HEK293 (cell line): ENCODE measurements around the gene TXNDC11.

Experiments
- CTCF ChIP-seq: fragments of 450-650 bp; formaldehyde crosslinking; IDR thresholded peaks from 2 replicates; pipeline ENCODE4 v1.5.1; 2016; ENCODE audit warnings: missing biosample characterization, missing genetic modification characterization
- REPIN1 ChIP-seq: fragments of 450-650 bp; formaldehyde crosslinking; IDR thresholded peaks from 2 replicates; pipeline ENCODE4 v1.5.1; 2017; ENCODE audit warnings: missing biosample characterization, missing genetic modification characterization, low read depth
- SCRT1 ChIP-seq: fragments of 450-650 bp; formaldehyde crosslinking; IDR thresholded peaks from 2 replicates; pipeline ENCODE4 v1.5.1; 2016; ENCODE audit warnings: missing biosample characterization, missing genetic modification characterization, borderline replicate concordance
- YY1 ChIP-seq: fragments of 450-650 bp; formaldehyde crosslinking; IDR thresholded peaks from 2 replicates; pipeline ENCODE4 v1.5.1; 2018; ENCODE audit warnings: missing biosample characterization, missing genetic modification characterization
- YY2 ChIP-seq: fragments of 450-650 bp; formaldehyde crosslinking; IDR thresholded peaks from 2 replicates; pipeline ENCODE4 v1.5.1; 2016; ENCODE audit warnings: missing biosample characterization, missing genetic modification characterization
- ZBTB1 ChIP-seq: fragments of 450-650 bp; formaldehyde crosslinking; IDR thresholded peaks from 2 replicates; pipeline ENCODE4 v1.5.1; 2016; ENCODE audit warnings: missing biosample characterization, missing genetic modification characterization
- ZBTB10 ChIP-seq: fragments of 450-650 bp; formaldehyde crosslinking; IDR thresholded peaks from 2 replicates; pipeline ENCODE4 v1.5.1; 2016; ENCODE audit warnings: missing biosample characterization, missing genetic modification characterization
- ZIC2 ChIP-seq: fragments of 450-650 bp; formaldehyde crosslinking; IDR thresholded peaks from 2 replicates; pipeline ENCODE4 v1.5.1; 2016; ENCODE audit warnings: missing biosample characterization, missing genetic modification characterization
- ZNF138 ChIP-seq: fragments of 450-650 bp; formaldehyde crosslinking; IDR thresholded peaks from 2 replicates; pipeline ENCODE4 v1.5.1; 2016; ENCODE audit warnings: missing biosample characterization, missing genetic modification characterization, borderline replicate concordance
- ZNF223 ChIP-seq: fragments of 450-650 bp; formaldehyde crosslinking; IDR thresholded peaks from 2 replicates; pipeline ENCODE4 v1.5.1; 2016; ENCODE audit warnings: missing biosample characterization, missing genetic modification characterization
- ZNF335 ChIP-seq: fragments of 450-650 bp; formaldehyde crosslinking; conservative IDR thresholded peaks from 2 replicates; pipeline ENCODE4 v1.5.1; 2016; ENCODE audit warnings: missing biosample characterization, missing genetic modification characterization
- ZNF354C ChIP-seq: fragments of 450-650 bp; formaldehyde crosslinking; IDR thresholded peaks from 2 replicates; pipeline ENCODE4 v1.5.1; 2016; ENCODE audit warnings: missing biosample characterization, missing genetic modification characterization, low read depth, borderline replicate concordance
- ZNF48 ChIP-seq: fragments of 450-650 bp; formaldehyde crosslinking; IDR thresholded peaks from 2 replicates; pipeline ENCODE4 v1.5.1; 2016; ENCODE audit warnings: missing biosample characterization, missing genetic modification characterization
- ZNF843 ChIP-seq: fragments of 450-650 bp; formaldehyde crosslinking; IDR thresholded peaks from 2 replicates; pipeline ENCODE4 v1.5.1; 2016; ENCODE audit warnings: missing biosample characterization, missing genetic modification characterization

- no peak for TF ChIP-seq CTCF (tag by site-specific recombination)
- TF ChIP-seq ZNF354C (tag by site-specific recombination) = no peak
- TF ChIP-seq ZBTB1 (tag by site-specific recombination) = no peak
- no peak for TF ChIP-seq ZNF48 (tag by site-specific recombination)
- no peak for TF ChIP-seq ZIC2 (tag by site-specific recombination)
- TF ChIP-seq YY1 (tag by site-specific recombination) = no peak
- no peak for TF ChIP-seq ZNF138 (tag by site-specific recombination)
- TF ChIP-seq REPIN1 = no peak
- TF ChIP-seq ZNF335 (tag by site-specific recombination) = no peak
- TF ChIP-seq YY2 (tag by site-specific recombination) = no peak
- TF ChIP-seq ZNF223 (tag by site-specific recombination) = no peak
- TF ChIP-seq SCRT1 (tag by site-specific recombination) = no peak
- TF ChIP-seq ZBTB10 = no peak
- no peak for TF ChIP-seq ZNF843 (tag by site-specific recombination)
Observed at GRCh38 chr16:11752856-11753255, 10.2 kb upstream of the TXNDC11 start.
